ENCODE measurements around the gene HLA-DMA. TPM values are rescaled to one million over a fixed set of nuclear protein-coding genes. Genes with fewer than 3 reads are reported as not detected.
A peak's percentile ranks its signal among the peaks of the same experiment; 100 is the strongest.

HLA-DMA gene
- total RNA-seq, 3 donors from 2014 or later: 12.4 to 48.5 (median 27.7) TPM

DNA sequence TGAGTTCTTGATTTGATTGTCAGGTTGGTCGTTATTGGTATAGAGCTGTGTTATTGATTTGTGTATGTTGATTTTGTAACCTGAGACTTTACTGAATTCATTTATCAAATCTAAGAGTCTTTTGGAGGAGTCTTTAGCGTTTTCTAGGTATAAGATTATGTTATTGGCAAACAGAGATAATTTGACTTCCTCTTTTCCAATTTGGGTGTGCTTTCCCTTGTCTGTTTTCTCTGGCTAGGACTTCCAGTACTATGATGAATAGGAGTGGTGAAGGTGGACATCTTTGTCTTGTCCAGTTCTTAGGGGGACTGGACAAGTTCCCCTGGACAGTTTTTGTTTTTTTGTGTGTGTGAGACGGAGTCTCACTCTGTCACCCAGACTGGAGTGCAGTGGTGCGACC lies 39.1 kb upstream of the HLA-DMA start:
- no peak overlapping the region for H3K4me3 ChIP-seq
- no peaks in the 10 kb centered on the region for H3K9me3 ChIP-seq
- H3K4me1 ChIP-seq (ENCODE audit: low read depth): no peaks in the 10 kb centered on the region
- DNase-seq: no peak
- intact Hi-C loops (cut with DNase I, micrococcal nuclease): no loop called here
- H3K36me3 ChIP-seq (ENCODE audit: low read depth): no peaks in the 10 kb centered on the region
- TF ChIP-seq, protein P1, sequence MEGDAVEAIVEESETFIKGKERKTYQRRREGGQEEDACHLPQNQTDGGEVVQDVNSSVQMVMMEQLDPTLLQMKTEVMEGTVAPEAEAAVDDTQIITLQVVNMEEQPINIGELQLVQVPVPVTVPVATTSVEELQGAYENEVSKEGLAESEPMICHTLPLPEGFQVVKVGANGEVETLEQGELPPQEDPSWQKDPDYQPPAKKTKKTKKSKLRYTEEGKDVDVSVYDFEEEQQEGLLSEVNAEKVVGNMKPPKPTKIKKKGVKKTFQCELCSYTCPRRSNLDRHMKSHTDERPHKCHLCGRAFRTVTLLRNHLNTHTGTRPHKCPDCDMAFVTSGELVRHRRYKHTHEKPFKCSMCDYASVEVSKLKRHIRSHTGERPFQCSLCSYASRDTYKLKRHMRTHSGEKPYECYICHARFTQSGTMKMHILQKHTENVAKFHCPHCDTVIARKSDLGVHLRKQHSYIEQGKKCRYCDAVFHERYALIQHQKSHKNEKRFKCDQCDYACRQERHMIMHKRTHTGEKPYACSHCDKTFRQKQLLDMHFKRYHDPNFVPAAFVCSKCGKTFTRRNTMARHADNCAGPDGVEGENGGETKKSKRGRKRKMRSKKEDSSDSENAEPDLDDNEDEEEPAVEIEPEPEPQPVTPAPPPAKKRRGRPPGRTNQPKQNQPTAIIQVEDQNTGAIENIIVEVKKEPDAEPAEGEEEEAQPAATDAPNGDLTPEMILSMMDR (IDR thresholded peaks at IDR 0.05): no peak
- no peak for ATAC-seq

DNA sequence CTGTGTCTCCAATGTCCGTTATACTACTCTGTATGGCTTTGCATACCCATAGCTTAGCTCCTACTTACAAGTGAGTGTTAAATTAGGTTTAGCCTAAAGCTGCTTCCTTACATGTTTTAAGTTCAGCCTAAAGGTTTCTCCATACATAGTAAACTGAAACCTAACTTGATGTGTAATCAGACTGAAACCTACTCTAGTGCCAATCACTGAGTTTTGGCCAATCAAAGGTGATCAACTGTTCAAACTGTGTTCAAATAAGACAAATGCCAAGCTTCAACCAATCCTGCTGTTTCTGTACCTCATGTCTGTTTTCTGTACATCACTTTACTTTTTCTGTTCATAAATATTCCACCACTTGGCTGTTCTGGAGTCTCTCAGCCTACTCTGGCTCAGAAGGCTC lies 36.5 kb upstream of the HLA-DMA start:
- TF ChIP-seq, protein P1 (IDR thresholded peaks at IDR 0.05): no peak
- intact Hi-C loops (cut with DNase I, micrococcal nuclease): loop anchor here in 1 of 2 donors (10.0 kb wide), 2 partner anchors 55 to 105 kb away; no protein-coding TSS in a partner anchor
- Histone ChIP-seq H3K4me3 (no peak overlapping the region), H3K36me3 (ENCODE audit: low read depth) (no peaks in the 10 kb centered on the region), H3K9me3 (no peaks in the 10 kb centered on the region), H3K4me1 (ENCODE audit: low read depth) (peaks cover 9% of the 10 kb centered on the region)
- ATAC-seq (no peak), DNase-seq (no peak)

DNA sequence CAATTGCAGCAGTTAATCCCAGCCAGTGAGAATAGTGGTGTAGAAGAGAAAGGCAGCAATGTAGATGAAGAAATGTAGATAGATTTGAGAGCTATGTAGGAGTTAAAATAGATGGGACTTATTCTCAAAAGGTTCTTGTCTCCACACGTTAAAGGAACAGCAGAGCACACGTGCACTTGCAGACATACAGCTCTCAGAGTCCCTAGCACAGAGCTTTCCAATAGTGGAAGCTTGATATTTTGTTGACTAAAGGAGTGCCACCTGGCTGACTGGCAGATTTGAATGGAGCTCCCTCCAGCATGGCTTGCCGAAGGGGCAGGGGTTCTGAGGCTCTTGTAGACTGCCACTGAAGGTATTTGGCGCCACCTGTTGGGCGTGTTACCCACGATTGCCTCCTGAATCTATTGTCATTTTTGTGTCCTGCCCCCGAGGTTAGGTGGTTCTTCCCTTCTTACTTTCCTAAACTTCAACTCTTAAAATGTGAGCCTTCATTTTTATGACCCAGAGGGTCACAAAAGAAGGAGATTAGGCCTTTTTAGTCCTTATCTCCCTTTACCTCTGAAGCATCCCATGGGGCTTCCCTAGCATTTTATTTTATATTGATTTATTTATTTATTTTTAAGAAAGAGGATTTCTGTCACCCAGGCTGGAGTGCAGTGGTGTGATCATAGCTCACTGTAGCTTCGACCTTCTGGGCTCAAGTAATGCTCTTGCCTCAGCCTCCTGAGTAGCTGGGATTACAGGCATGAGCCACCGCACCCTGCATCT lies 31.9 kb upstream of the HLA-DMA start:
- peak; percentile 92 to 100 (median 93) for DNase-seq
- Histone ChIP-seq H3K36me3 (ENCODE audit: low read depth) (peaks cover 16% of the 10 kb centered on the region), H3K9me3 (no peaks in the 10 kb centered on the region), H3K4me1 (ENCODE audit: low read depth) (peaks cover 48% of the 10 kb centered on the region), H3K4me3 (no peak overlapping the region)
- intact Hi-C loops (cut with DNase I, micrococcal nuclease): loop anchor here (2.0 to 10.0 kb wide), 3 partner anchors 50 to 100 kb away; no protein-coding TSS in a partner anchor
- peak; percentile 88 for ATAC-seq
- TF ChIP-seq, protein P1 (IDR thresholded peaks at IDR 0.05): peak; percentile 63

DNA sequence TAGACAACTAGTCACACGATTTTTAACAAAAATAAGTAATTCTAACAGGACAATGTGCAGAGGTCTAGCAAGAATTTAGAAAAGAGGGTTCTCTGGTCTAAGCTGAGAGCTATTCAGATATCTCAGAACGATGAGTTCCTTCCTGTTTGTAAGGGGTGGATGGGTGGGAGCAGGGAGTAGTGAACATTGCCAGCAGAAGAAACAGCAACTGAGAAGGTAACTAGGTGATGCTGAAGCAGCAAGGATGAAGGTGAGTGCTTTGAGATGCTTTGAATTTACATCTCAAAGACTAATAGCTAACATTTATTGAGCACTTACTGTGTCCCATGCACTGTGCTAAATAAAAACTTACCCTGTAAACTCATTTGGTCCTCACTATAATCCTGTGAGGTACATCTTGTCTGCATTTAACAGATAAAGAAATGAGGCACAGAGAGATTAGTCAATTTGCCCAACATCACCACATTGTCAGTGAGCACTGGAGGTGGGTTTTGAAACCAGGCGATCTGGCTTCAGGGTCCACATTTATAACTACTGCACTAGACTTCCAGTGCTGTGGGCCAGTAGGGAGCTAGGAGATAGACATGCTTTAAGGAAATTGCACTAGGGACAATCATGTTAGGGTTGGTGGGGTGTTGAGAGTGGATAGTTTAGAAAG lies 31.2 kb upstream of the HLA-DMA start:
- DNase-seq: no peak
- H3K4me3 ChIP-seq: no peak overlapping the region
- ATAC-seq: peak; percentile 1
- H3K9me3 ChIP-seq: no peaks in the 10 kb centered on the region
- H3K4me1 ChIP-seq (ENCODE audit: low read depth): peaks cover 50% of the 10 kb centered on the region
- H3K36me3 ChIP-seq (ENCODE audit: low read depth): peaks cover 20% of the 10 kb centered on the region
- TF ChIP-seq, protein P1 (IDR thresholded peaks at IDR 0.05): no peak
- intact Hi-C loops (cut with DNase I, micrococcal nuclease): loop anchor here (2.0 to 10.0 kb wide), 3 partner anchors 49 to 99 kb away; no protein-coding TSS in a partner anchor

DNA sequence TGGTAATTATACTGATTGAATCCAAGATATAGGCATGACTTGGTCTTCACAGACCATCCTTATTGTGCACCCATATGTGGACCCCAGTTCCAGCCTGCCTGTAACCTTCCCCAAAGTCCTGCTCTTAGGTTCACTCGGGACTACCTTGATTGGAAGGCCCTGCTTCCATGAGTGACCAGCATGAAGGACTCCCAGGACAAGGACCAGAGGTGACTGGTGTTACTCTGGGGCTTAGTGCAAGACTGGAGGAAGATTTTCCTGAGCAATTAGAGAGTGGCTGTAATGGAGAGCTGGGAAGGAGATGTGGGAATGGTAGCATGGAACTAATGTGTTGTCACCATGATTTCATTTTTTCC lies 30.6 kb upstream of the HLA-DMA start:
- Histone ChIP-seq H3K36me3 (ENCODE audit: low read depth) (peaks cover 20% of the 10 kb centered on the region), H3K9me3 (no peaks in the 10 kb centered on the region), H3K4me1 (ENCODE audit: low read depth) (peaks cover 56% of the 10 kb centered on the region), H3K4me3 (no peak overlapping the region)
- intact Hi-C loops (cut with DNase I, micrococcal nuclease): loop anchor here in 1 of 2 donors (10.0 kb wide), 2 partner anchors 49 to 99 kb away; no protein-coding TSS in a partner anchor
- ATAC-seq (peak; percentile 1), DNase-seq (no peak)
- TF ChIP-seq, protein P1 (IDR thresholded peaks at IDR 0.05): no peak
